Measurements from ENCODE around the gene TTC23L.

- no peak for TF ChIP-seq CTCF (conservative IDR thresholded peaks at IDR 0.05; ENCODE audit: low read depth, low read length)
- no peak for TF ChIP-seq EZH2 (IDR thresholded peaks at IDR 0.05; ENCODE audit: borderline replicate concordance, low read depth, low read length, poor library complexity, severe bottlenecking)
Observed at GRCh38 chr5:34804913-34805312, 34.1 kb upstream of the TTC23L start.
